Smooth muscle cell (in vitro differentiated cells): ENCODE results near the gene ZEB2. TPM values are rescaled to one million over a fixed set of nuclear protein-coding genes. Genes with fewer than 3 reads are reported as not detected.
"Not testable (repeated sequence)": the region's sequence is repeated elsewhere in the genome, so short reads cannot be mapped to it uniquely, and the experiment has no call there.

ENCODE experiments used
- DNase-seq: peaks from one replicate; lab custom pipeline; 2025; ENCODE audit not compliant: unreplicated experiment; lab: John Stamatoyannopoulos, UW
- H2AFZ ChIP-seq: fragments of 200-600 bp; sonication (generic); 2 replicates; pipeline ENCODE4 v1.6.0; 2016; ENCODE audit warnings: antibody characterized with exemption, low read depth, mild to moderate bottlenecking
- H3F3A ChIP-seq: fragments of 200-600 bp; sonication (generic); 2 replicates; pipeline ENCODE4 v1.6.0; 2017; ENCODE audit warnings: antibody characterized with exemption, low read depth
- H3K27ac ChIP-seq: fragments of 200-600 bp; sonication (generic); 2 replicates; pipeline ENCODE4 v1.5.1; 2016; ENCODE audit warnings: low read depth, mild to moderate bottlenecking
- H3K27me3 ChIP-seq: fragments of 200-600 bp; sonication (generic); 2 replicates; pipeline ENCODE4 v1.6.1; 2016; ENCODE audit warnings: low read depth, mild to moderate bottlenecking
- H3K36me3 ChIP-seq: fragments of 200-600 bp; sonication (generic); 2 replicates; pipeline ENCODE4 v1.5.1; 2016; ENCODE audit warnings: low read depth
- H3K4me1 ChIP-seq: fragments of 200-600 bp; sonication (generic); 2 replicates; pipeline ENCODE4 v1.5.1; 2016; ENCODE audit warnings: low read depth
- H3K4me2 ChIP-seq: fragments of 200-600 bp; sonication (generic); 2 replicates; pipeline ENCODE4 v1.6.0; 2016; ENCODE audit warnings: mild to moderate bottlenecking
- H3K4me3 ChIP-seq: fragments of 200-600 bp; sonication (generic); 2 replicates; pipeline ENCODE4 v1.5.1; 2016; ENCODE audit warnings: mild to moderate bottlenecking
- H3K79me2 ChIP-seq: fragments of 200-600 bp; sonication (generic); 2 replicates; pipeline ENCODE4 v1.6.0; 2016; ENCODE audit warnings: low read depth, mild to moderate bottlenecking
- H3K9ac ChIP-seq: fragments of 200-600 bp; sonication (generic); 2 replicates; pipeline ENCODE4 v1.6.0; 2016; ENCODE audit warnings: low read depth
- H3K9me3 ChIP-seq: fragments of 200-600 bp; sonication (generic); replicated peaks from 2 replicates; pipeline ENCODE4 v1.5.1; 2016; ENCODE audit warnings: low read depth
- H4K20me1 ChIP-seq: fragments of 200-600 bp; sonication (generic); 2 replicates; pipeline ENCODE4 v1.6.0; 2016; ENCODE audit warnings: low read depth
- WGBS: methylation state at CpG from one replicate; pipeline ENCODE4 v1.1.7; 2016; ENCODE audit warnings: low lambda C conversion rate; 5-methylcytosine and 5-hydroxymethylcytosine counted together
- polyA plus RNA-seq: library from polyadenylated mRNA; unstranded; fragments of >200 nt; fragmentation: Nextera tagmentation; extraction: Ambion mirVana; gene quantifications from 2 replicates; pipeline ENCODE4 v1.2.1, GENCODE V29; 2016
- total RNA-seq: library from RNA; depleted of rRNA; stranded (reverse); fragments of >200 nt; gene quantifications from 2 replicates; pipeline ENCODE4 v1.2.3, GENCODE V29; 2014
- TF ChIP-seq, protein P1 (sequence below): fragments of 200-600 bp; sonication (generic); IDR thresholded peaks from 2 replicates; pipeline ENCODE4 v1.5.1; 2017; ENCODE audit warnings: borderline replicate concordance, mild to moderate bottlenecking, antibody characterized with exemption; ENCODE audit not compliant: insufficient read depth, poor library complexity, severe bottlenecking

The ZEB2 gene
- total and polyA plus RNA-seq, 2 experiments from 2014 or later: 67.5 to 148 TPM

DNA sequence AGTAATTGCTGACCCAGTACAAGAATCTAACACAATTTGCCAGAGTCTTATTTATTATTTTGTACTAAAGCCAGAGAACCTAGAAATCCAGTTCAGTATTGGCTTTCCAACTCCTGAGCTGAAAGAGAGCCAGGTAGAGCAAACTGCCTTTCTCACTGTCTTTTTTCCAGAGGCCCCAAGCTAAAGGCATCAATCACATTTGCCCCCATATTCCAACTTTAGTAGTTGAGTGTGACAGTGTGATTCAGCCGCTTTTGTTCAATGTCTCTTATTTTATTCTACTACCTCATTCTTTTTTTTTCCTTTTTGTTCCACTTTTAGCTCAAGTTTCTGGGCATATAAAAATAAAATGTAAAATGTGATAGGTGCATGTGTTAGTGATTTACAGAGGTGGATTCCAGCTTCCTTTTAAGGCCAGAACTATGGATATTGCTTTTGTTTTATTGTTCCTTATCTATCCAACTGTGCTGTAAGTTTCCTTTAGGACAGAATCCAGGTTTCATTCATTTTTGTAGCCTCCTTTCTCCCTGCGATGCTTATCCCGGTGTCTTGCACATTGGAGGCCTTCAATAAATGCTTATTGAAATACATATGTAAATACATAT, 153.0 kb downstream of the ZEB2 start:
- no peak for DNase-seq
- H3K36me3 ChIP-seq: no peaks in the 10 kb centered on the region
- no peak overlapping the region for H3K4me2 ChIP-seq
- H2AFZ ChIP-seq: no peak overlapping the region
- 95% methylated on average over 3 of the region's 3 CpGs for WGBS
- H3K27ac ChIP-seq: no peak overlapping the region
- H4K20me1 ChIP-seq: no peaks in the 10 kb centered on the region
- TF ChIP-seq, protein P1, sequence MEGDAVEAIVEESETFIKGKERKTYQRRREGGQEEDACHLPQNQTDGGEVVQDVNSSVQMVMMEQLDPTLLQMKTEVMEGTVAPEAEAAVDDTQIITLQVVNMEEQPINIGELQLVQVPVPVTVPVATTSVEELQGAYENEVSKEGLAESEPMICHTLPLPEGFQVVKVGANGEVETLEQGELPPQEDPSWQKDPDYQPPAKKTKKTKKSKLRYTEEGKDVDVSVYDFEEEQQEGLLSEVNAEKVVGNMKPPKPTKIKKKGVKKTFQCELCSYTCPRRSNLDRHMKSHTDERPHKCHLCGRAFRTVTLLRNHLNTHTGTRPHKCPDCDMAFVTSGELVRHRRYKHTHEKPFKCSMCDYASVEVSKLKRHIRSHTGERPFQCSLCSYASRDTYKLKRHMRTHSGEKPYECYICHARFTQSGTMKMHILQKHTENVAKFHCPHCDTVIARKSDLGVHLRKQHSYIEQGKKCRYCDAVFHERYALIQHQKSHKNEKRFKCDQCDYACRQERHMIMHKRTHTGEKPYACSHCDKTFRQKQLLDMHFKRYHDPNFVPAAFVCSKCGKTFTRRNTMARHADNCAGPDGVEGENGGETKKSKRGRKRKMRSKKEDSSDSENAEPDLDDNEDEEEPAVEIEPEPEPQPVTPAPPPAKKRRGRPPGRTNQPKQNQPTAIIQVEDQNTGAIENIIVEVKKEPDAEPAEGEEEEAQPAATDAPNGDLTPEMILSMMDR: no peak
- no peaks in the 10 kb centered on the region for H3K9me3 ChIP-seq
- H3K4me1 ChIP-seq: peaks cover 11% of the 10 kb centered on the region
- H3K4me3 ChIP-seq: no peak overlapping the region
- no peaks in the 10 kb centered on the region for H3K79me2 ChIP-seq
- no peaks in the 10 kb centered on the region for H3K27me3 ChIP-seq
- H3F3A ChIP-seq: no peaks in the 10 kb centered on the region
- H3K9ac ChIP-seq: no peak overlapping the region

DNA sequence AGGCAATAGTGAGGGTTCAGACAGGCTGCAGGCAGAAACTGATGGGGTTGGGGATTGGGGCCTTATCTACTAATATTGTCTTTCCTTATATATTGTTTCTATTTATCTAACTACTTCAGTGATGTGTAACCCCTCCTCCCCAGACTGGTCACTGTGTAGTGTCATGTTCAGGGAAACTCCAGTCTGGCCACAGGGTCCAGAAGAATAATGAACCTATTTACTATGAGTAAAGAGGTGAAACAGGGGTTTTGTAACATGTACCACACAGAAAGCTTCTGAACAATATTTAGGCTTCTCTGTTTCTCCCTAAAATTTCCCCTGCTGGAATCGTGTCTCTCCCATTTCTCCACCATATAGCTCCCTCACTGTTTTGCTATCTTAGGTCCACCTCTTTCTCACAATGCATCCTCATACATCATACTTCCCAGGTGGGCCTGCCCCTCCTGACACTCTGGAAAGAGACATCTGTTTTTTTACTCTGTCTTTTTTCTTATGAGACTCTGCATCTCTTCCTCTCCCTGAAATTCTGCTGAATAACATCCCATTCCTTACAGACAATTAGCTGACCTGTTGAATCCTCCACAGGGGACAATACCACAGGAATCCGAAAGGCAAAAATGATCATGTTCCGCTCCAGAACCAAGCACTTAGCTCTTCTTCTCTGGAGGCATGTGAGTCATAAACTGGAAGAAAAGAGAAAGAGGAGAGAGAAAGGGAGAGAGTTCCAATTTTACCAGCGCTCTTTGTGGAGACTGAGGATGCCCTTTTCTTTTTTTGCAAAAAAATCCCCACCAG, 154.8 kb downstream of the ZEB2 start:
- Histone ChIP-seq H3K4me2 (no peak overlapping the region), H3K4me3 (no peak overlapping the region), H3K9ac (peak overlapping the region; percentile 83), H3K36me3 (no peaks in the 10 kb centered on the region), H4K20me1 (no peaks in the 10 kb centered on the region), H3F3A (no peaks in the 10 kb centered on the region), H3K79me2 (no peaks in the 10 kb centered on the region), H3K9me3 (no peaks in the 10 kb centered on the region), H2AFZ (no peak overlapping the region), H3K4me1 (peaks cover 5% of the 10 kb centered on the region), H3K27me3 (no peaks in the 10 kb centered on the region), H3K27ac (peak overlapping the region; percentile 87)
- WGBS: 60% methylated on average over 4 of the region's 4 CpGs
- no peak for DNase-seq
- TF ChIP-seq, protein P1: no peak

DNA sequence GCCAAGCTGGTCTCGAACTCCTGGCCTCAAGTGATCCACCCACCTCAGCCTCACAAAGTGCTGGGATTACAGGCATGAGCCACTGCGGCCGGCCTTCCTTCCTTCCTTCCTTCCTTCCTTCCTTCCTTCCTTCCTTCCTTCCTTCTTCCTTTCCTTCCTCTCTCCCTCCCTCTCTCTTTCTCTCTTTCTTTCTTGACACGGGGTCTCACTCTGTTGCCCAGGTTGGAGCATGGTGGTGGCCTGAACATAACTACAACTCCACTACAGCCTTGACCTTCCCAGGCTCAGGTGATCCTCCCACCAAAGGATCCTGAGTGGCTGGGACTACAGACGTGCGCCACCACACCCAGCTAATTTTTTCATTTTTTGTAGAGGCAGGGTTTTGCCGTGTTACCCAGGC, 155.7 kb downstream of the ZEB2 start:
- H3F3A ChIP-seq: not testable (repeated sequence)
- WGBS: 95% methylated on average over 7 of the region's 7 CpGs

DNA sequence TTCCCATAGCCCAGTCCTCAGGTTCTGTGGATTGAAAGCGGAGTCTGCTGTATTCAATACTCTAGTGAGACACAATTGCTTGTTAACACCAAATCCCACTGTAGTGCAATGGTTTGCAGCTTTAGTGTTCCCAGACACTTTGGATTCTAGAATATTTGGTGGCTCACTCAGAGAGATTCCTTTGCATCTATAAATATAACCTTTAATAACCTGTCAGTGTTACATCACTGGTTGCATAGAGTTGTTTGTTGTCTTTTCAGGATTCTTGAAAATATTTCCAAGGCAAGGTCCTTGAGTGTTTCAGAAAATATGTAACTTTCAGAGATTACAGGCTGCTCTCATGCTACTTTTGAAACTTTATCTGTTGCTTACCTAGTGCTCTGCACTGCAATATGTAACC, 157.5 kb downstream of the ZEB2 start:
- Histone ChIP-seq H3K9ac (no peak overlapping the region), H3K36me3 (no peaks in the 10 kb centered on the region), H3K4me1 (peaks cover 15% of the 10 kb centered on the region), H3K27me3 (no peaks in the 10 kb centered on the region), H3K27ac (peak overlapping the region; percentile 9), H3K4me3 (no peak overlapping the region), H3K79me2 (no peaks in the 10 kb centered on the region), H2AFZ (no peak overlapping the region), H3K4me2 (no peak overlapping the region), H4K20me1 (no peaks in the 10 kb centered on the region), H3F3A (peaks cover 3% of the 10 kb centered on the region), H3K9me3 (no peaks in the 10 kb centered on the region)
- TF ChIP-seq, protein P1: no peak
- no peak for DNase-seq
- WGBS: 94% methylated on average over 1 of the region's 1 CpG

More for the DNA sequence above, 155.7 kb downstream of the ZEB2 start:
- DNase-seq, H3K27me3 ChIP-seq, H3K4me2 ChIP-seq, H3K36me3 ChIP-seq, H3K79me2 ChIP-seq, H2AFZ ChIP-seq, H3K9me3 ChIP-seq, H3K4me3 ChIP-seq, H3K4me1 ChIP-seq, H4K20me1 ChIP-seq: not testable (repeated sequence)
- Histone ChIP-seq H3K27ac (peak overlapping the region; percentile 87), H3K9ac (peak overlapping the region; percentile 83)
